ENCODE measurements around the gene SLC5A11. TPM values are rescaled to one million over a fixed set of nuclear protein-coding genes. Genes with fewer than 3 reads are reported as not detected.

The SLC5A11 gene
- polyA plus RNA-seq, 3 donors, result 0.60 TPM; not detected in 2

GRCh38 chr16:24853830-24854229, 8.1 kb downstream of the SLC5A11 start:
- Histone ChIP-seq H3K27ac (ENCODE audit: low read depth in 1 of 2, low read length in 2 of 2) (no peak overlapping the region), H3K27me3 (ENCODE audit: control insufficient read depth in 2 of 2, insufficient read depth in 2 of 2, low read length in 2 of 2) (no peaks in the 10 kb centered on the region), H3K4me1 (ENCODE audit: control insufficient read depth in 1 of 2, insufficient read depth in 2 of 2, low read length in 2 of 2) (no peaks in the 10 kb centered on the region), H3K79me2 (ENCODE audit: insufficient read depth, low read length) (no peaks in the 10 kb centered on the region), H3K9ac (ENCODE audit: insufficient read depth, low read length, poor library complexity, severe bottlenecking) (no peak overlapping the region), H3K4me2 (replicated peaks; ENCODE audit: extremely low read depth, low read length, poor library complexity, severe bottlenecking) (no peak overlapping the region), H4K20me1 (ENCODE audit: insufficient read depth, low read length) (no peaks in the 10 kb centered on the region), H3K4me3 (replicated peaks in 1 of 3; ENCODE audit: low read depth in 2 of 3, low read length in 3 of 3) (no peak overlapping the region), H3K36me3 (replicated peaks in 1 of 2; ENCODE audit: control insufficient read depth in 1 of 2, insufficient read depth in 2 of 2, low read length in 2 of 2) (no peaks in the 10 kb centered on the region), H2AFZ (ENCODE audit: insufficient read depth, low read depth, low read length, poor library complexity, severe bottlenecking) (no peak overlapping the region), H3K9me3 (replicated peaks in 1 of 2; ENCODE audit: control insufficient read depth in 1 of 2, insufficient read depth in 1 of 2, low read length in 2 of 2) (no peaks in the 10 kb centered on the region)
- H3K27ac Mint-ChIP-seq, result no peak overlapping the region
- WGBS (ENCODE audit: insufficient coverage), result 23% methylated on average over 16 of the region's 18 CpGs
- intact Hi-C loops (cut with micrococcal nuclease), result no loop called here
- no peaks in the 10 kb centered on the region for H3K9me3 Mint-ChIP-seq
- no peak for TF ChIP-seq CTCF (IDR thresholded peaks at IDR 0.05)
- H3K4me3 Mint-ChIP-seq, result no peak overlapping the region
- no peak for DNase-seq
- no peaks in the 10 kb centered on the region for H3K36me3 Mint-ChIP-seq
- H3K4me1 Mint-ChIP-seq, result no peaks in the 10 kb centered on the region
- peaks cover 0 to 10% (median 2%) of the 10 kb centered on the region in 3 donors for H3K27me3 Mint-ChIP-seq (ENCODE audit: low read depth in 3 of 3)

GRCh38 chr16:24854607-24855171, 8.9 kb downstream of the SLC5A11 start:
- Histone ChIP-seq H3K27ac (ENCODE audit: low read depth in 1 of 2, low read length in 2 of 2) (no peak overlapping the region), H3K79me2 (ENCODE audit: insufficient read depth, low read length) (no peaks in the 10 kb centered on the region), H3K4me2 (replicated peaks; ENCODE audit: extremely low read depth, low read length, poor library complexity, severe bottlenecking) (no peak overlapping the region), H2AFZ (ENCODE audit: insufficient read depth, low read depth, low read length, poor library complexity, severe bottlenecking) (no peak overlapping the region), H3K4me1 (ENCODE audit: control insufficient read depth in 1 of 2, insufficient read depth in 2 of 2, low read length in 2 of 2) (no peaks in the 10 kb centered on the region), H3K27me3 (ENCODE audit: control insufficient read depth in 2 of 2, insufficient read depth in 2 of 2, low read length in 2 of 2) (no peaks in the 10 kb centered on the region), H4K20me1 (ENCODE audit: insufficient read depth, low read length) (no peaks in the 10 kb centered on the region), H3K36me3 (replicated peaks in 1 of 2; ENCODE audit: control insufficient read depth in 1 of 2, insufficient read depth in 2 of 2, low read length in 2 of 2) (no peaks in the 10 kb centered on the region), H3K9ac (ENCODE audit: insufficient read depth, low read length, poor library complexity, severe bottlenecking) (no peak overlapping the region), H3K9me3 (replicated peaks in 1 of 2; ENCODE audit: control insufficient read depth in 1 of 2, insufficient read depth in 1 of 2, low read length in 2 of 2) (no peaks in the 10 kb centered on the region), H3K4me3 (replicated peaks in 1 of 3; ENCODE audit: low read depth in 2 of 3, low read length in 3 of 3) (no peak overlapping the region)
- DNase-seq, result no peak
- no peak for TF ChIP-seq CTCF (IDR thresholded peaks at IDR 0.05)
- no peaks in the 10 kb centered on the region for H3K9me3 Mint-ChIP-seq
- no peaks in the 10 kb centered on the region for H3K4me1 Mint-ChIP-seq
- intact Hi-C loops (cut with micrococcal nuclease), result no loop called here
- H3K4me3 Mint-ChIP-seq, result no peak overlapping the region
- peaks cover 0 to 10% (median 2%) of the 10 kb centered on the region in 3 donors for H3K27me3 Mint-ChIP-seq (ENCODE audit: low read depth in 3 of 3)
- no peaks in the 10 kb centered on the region for H3K36me3 Mint-ChIP-seq
- H3K27ac Mint-ChIP-seq, result no peak overlapping the region
